Amniotic stem cell (primary cell): ENCODE results near the gene TMEM95.

Source experiments
- DNase-seq: peaks from one replicate; lab custom pipeline; 2025; lab: John Stamatoyannopoulos, UW

TMEM95 gene

DNA sequence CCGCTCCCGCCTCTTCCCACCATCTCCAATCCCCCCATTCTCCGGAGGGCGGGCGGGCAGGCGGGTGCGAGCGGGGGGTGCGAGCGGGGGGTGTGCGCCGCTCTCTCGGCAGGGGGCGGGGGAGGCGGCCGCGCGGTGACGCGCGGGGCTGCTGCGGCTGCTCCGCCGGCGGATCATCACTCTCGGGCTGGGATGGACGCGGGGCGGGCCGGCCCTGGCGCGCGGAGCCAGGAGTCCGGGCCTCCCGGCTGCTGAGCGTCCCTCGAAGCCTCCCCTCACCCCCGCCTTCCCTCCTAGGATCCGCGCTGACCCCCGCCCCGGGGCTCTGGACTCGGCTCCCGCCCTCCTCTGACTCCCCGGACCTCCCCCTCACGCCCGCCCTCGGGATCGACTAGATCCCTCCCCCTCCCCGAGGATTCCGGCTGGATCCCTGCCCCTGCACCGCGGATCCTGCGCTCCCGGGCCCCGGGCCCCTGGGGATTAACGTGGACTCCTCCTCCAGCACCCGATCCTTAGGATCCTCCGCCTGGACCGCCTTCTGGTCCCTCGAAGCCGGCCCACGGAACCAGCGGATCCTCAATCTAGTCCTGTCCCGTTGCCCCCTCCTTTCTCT lies 49.9 kb downstream of the TMEM95 start:
- DNase-seq, result no peak

GRCh38 chr17:7405350-7406234 lies 50.6 kb downstream of the TMEM95 start:
- DNase-seq, result no peak

DNA sequence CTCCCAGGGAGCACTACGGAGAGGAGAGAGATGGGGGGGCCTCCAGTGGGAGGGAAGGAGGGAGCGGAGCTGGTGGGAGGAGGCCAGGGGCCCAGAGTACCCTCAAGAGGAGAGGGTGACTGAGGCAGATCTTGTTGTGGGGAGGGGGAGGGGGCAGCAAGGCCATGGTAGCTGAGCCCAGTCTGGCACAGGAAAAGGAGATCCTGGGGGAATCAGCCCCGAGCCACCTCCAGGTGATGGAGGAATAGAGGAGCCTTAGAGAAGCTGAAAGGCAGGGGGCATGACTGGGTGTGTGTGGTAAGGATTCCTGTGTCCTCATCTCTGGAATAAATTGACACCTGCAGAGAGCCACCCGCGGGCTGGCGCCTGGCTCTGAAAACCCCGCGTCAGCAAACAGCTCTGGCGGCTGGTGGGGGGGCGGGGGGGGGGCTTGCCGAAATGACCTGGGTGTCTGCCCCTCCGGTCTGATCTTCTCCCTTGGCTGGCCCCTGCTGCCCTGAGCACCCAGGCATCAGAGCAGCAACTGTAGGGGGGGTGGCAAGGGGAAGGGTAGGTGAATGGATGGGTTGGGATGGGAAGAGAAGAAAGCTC lies 51.4 kb downstream of the TMEM95 start:
- no peak for DNase-seq
